ENCODE results near the gene ILF3. TPM values are rescaled to one million over a fixed set of nuclear protein-coding genes. Genes with fewer than 3 reads are reported as not detected.
"Not testable (repeated sequence)": the region's sequence is repeated elsewhere in the genome, so short reads cannot be mapped to it uniquely, and the experiment has no call there.

The ILF3 gene
- polyA plus RNA-seq, 1 experiment = 155 TPM

- no peak for DNase-seq (ENCODE audit: low read depth, low spot score)
- Histone ChIP-seq H3K4me3 (ENCODE audit: low read depth, low read length) (no peak overlapping the region), H3K9me3 (ENCODE audit: control insufficient read depth, insufficient read depth, low read length) (no peaks in the 10 kb centered on the region), H3K27me3 (ENCODE audit: control insufficient read depth, insufficient read depth, low read length) (no peaks in the 10 kb centered on the region), H3K27ac (ENCODE audit: low read depth, low read length) (no peak overlapping the region)
- no peak for TF ChIP-seq CTCF (IDR thresholded peaks at IDR 0.05; ENCODE audit: low read depth, low read length)
- CTCF ChIA-PET = interaction anchor here (1.0 to 1.3 kb wide), 3 partner anchors 30 to 90 kb away, joined by 5 to 9 read pairs (median 6); no protein-coding TSS in a partner anchor
- POLR2A ChIA-PET = no interaction called here
Measured at GRCh38 chr19:10670182-10670581, 16.0 kb downstream of the ILF3 start.

- no peak for TF ChIP-seq CTCF (IDR thresholded peaks at IDR 0.05; ENCODE audit: low read depth, low read length)
- Histone ChIP-seq H3K27ac (ENCODE audit: low read depth, low read length) (no peak overlapping the region), H3K4me3 (ENCODE audit: low read depth, low read length) (no peak overlapping the region), H3K9me3 (ENCODE audit: control insufficient read depth, insufficient read depth, low read length) (no peaks in the 10 kb centered on the region), H3K27me3 (ENCODE audit: control insufficient read depth, insufficient read depth, low read length) (no peaks in the 10 kb centered on the region)
- ChIA-PET POLR2A (interaction anchor here (0.6 kb wide), 1 partner anchor 194 kb away, joined by 3 read pairs; no protein-coding TSS in a partner anchor), CTCF (interaction anchor here (0.6 to 1.9 kb wide), 6 partner anchors 27 to 192 kb away, joined by 3 to 12 read pairs (median 8); no protein-coding TSS in a partner anchor)
- no peak for DNase-seq (ENCODE audit: low read depth, low spot score)
Measured at GRCh38 chr19:10670876-10671804, 17.0 kb downstream of the ILF3 start.

- H3K27me3 ChIP-seq (ENCODE audit: control insufficient read depth, insufficient read depth, low read length); DNase-seq (ENCODE audit: low read depth, low spot score); H3K9me3 ChIP-seq (ENCODE audit: control insufficient read depth, insufficient read depth, low read length); H3K4me3 ChIP-seq (ENCODE audit: low read depth, low read length): not testable (repeated sequence)
- ChIA-PET CTCF (interaction anchor here (0.6 to 1.9 kb wide), 6 partner anchors 20 to 176 kb away, joined by 3 to 12 read pairs (median 5); no protein-coding TSS in a partner anchor), POLR2A (interaction anchor here (0.6 kb wide), 3 partner anchors 13 to 195 kb away, joined by 3 to 6 read pairs (median 3); no protein-coding TSS in a partner anchor)
- peak overlapping the region; percentile 11 for H3K27ac ChIP-seq (ENCODE audit: low read depth, low read length)
Measured at GRCh38 chr19:10671922-10672321, 17.8 kb downstream of the ILF3 start.

GRCh38 chr19:10675214-10675613 lies 21.1 kb downstream of the ILF3 start:
- H3K4me3 ChIP-seq (ENCODE audit: low read depth, low read length); H3K27me3 ChIP-seq (ENCODE audit: control insufficient read depth, insufficient read depth, low read length); POLR2A ChIA-PET; H3K9me3 ChIP-seq (ENCODE audit: control insufficient read depth, insufficient read depth, low read length); DNase-seq (ENCODE audit: low read depth, low spot score); H3K27ac ChIP-seq (ENCODE audit: low read depth, low read length): not testable (repeated sequence)
- CTCF ChIA-PET = interaction anchor here (0.5 to 1.9 kb wide), 3 partner anchors 25 to 336 kb away, joined by 3 to 15 read pairs (median 8); no protein-coding TSS in a partner anchor

- POLR2A ChIA-PET = no interaction called here
- DNase-seq (ENCODE audit: low read depth, low spot score) = no peak
- TF ChIP-seq CTCF (IDR thresholded peaks at IDR 0.05; ENCODE audit: low read depth, low read length) = no peak
- CTCF ChIA-PET = no interaction called here
- no peak overlapping the region for H3K27ac ChIP-seq (ENCODE audit: low read depth, low read length)
- no peaks in the 10 kb centered on the region for H3K9me3 ChIP-seq (ENCODE audit: control insufficient read depth, insufficient read depth, low read length)
- no peaks in the 10 kb centered on the region for H3K27me3 ChIP-seq (ENCODE audit: control insufficient read depth, insufficient read depth, low read length)
- H3K4me3 ChIP-seq (ENCODE audit: low read depth, low read length) = no peak overlapping the region
Measured at GRCh38 chr19:10677751-10678150, 23.6 kb downstream of the ILF3 start.

- Histone ChIP-seq H3K27me3 (ENCODE audit: control insufficient read depth, insufficient read depth, low read length) (no peaks in the 10 kb centered on the region), H3K4me3 (ENCODE audit: low read depth, low read length) (no peak overlapping the region), H3K9me3 (ENCODE audit: control insufficient read depth, insufficient read depth, low read length) (no peaks in the 10 kb centered on the region), H3K27ac (ENCODE audit: low read depth, low read length) (no peak overlapping the region)
- POLR2A ChIA-PET = interaction anchor here (0.5 kb wide), 1 partner anchor 604 kb away, joined by 4 read pairs; no protein-coding TSS in a partner anchor
- no peak for TF ChIP-seq CTCF (IDR thresholded peaks at IDR 0.05; ENCODE audit: low read depth, low read length)
- CTCF ChIA-PET = no interaction called here
- no peak for DNase-seq (ENCODE audit: low read depth, low spot score)
Measured at GRCh38 chr19:10678813-10679212, 24.7 kb downstream of the ILF3 start.
